Breast epithelium (tissue), 3 donors: Measurements from ENCODE around the gene SVBP.

Experiments
- CTCF ChIP-seq, 3 donors: fragments of 450-650 bp; IDR thresholded peaks; one replicate each; pipeline ENCODE4 v1.5.1; 2016 to 2017; ENCODE audit warnings: antibody characterized with exemption in 3 of 3, mild to moderate bottlenecking in 3 of 3, moderate library complexity in 3 of 3
- POLR2A ChIP-seq: fragments of 450-650 bp; IDR thresholded peaks from one replicate; pipeline ENCODE4 v1.6.1; 2016; ENCODE audit warnings: antibody characterized with exemption, mild to moderate bottlenecking, moderate library complexity
- POLR2AphosphoS5 ChIP-seq, 3 donors: sonication (generic); formaldehyde crosslinking; IDR thresholded peaks; one replicate each; pipeline ENCODE4 v1.6.1; 2017; ENCODE audit warnings: antibody characterized with exemption in 3 of 3

- TF ChIP-seq CTCF (IDR thresholded peaks at IDR 0.05), result no peak
- no peak for TF ChIP-seq POLR2AphosphoS5 (IDR thresholded peaks at IDR 0.05)
- no peak for TF ChIP-seq POLR2A
These were observed 59.3 kb downstream of the SVBP start for GRCh38 chr1:42757892-42758275.
